Stimulated activated CD8-positive, alpha-beta memory T cell treated with anti-CD3 and anti-CD28 coated beads, Interleukin-15, amount 100 ng/mL, for 4 hours (primary cell): ENCODE data around the gene UBE2J2.
"Not testable (repeated sequence)": the region's sequence is repeated elsewhere in the genome, so short reads cannot be mapped to it uniquely, and the experiment has no call there.

Experiments
- DNase-seq, 2 donors: peaks; one replicate each; pipeline ENCODE4 v3.0.0-alpha.2; 2020; ENCODE audit warnings: low read depth in 2 of 2

Gene UBE2J2

GRCh38 chr1:1273512-1274298, at the start of gene UBE2J2:
Gene UBE2J2 (minus strand): TSS chr1:1273854. CDS start chr1:1267992, 5,862 bp downstream.
- DNase-seq, result peak; percentile 86 to 87

- DNase-seq, result no peak
Observed at GRCh38 chr1:1322952-1323351, 49.3 kb upstream of the UBE2J2 start.

GRCh38 chr1:1322418-1322817, 48.8 kb upstream of the UBE2J2 start:
- DNase-seq, result no peak

GRCh38 chr1:1321477-1321876, 47.8 kb upstream of the UBE2J2 start:
- DNase-seq, result no peak

- no peak for DNase-seq
Observed at GRCh38 chr1:1320666-1321448, 47.2 kb upstream of the UBE2J2 start.

GRCh38 chr1:1319646-1319941, 45.9 kb upstream of the UBE2J2 start:
- no peak for DNase-seq

GRCh38 chr1:1318777-1319645, 45.4 kb upstream of the UBE2J2 start:
- DNase-seq, result no peak

- DNase-seq, result no peak
Observed at GRCh38 chr1:1318131-1318652, 44.5 kb upstream of the UBE2J2 start.

GRCh38 chr1:1317420-1317819, 43.8 kb upstream of the UBE2J2 start:
- DNase-seq, result no peak

- not testable (repeated sequence) for DNase-seq
Observed at GRCh38 chr1:1316199-1316598, 42.5 kb upstream of the UBE2J2 start.

GRCh38 chr1:1315435-1315954, 41.8 kb upstream of the UBE2J2 start:
- DNase-seq, result no peak

GRCh38 chr1:1314678-1315335, 41.2 kb upstream of the UBE2J2 start:
- no peak for DNase-seq

GRCh38 chr1:1314237-1314586, 40.6 kb upstream of the UBE2J2 start:
- DNase-seq, result no peak

GRCh38 chr1:1313500-1314236, 40.0 kb upstream of the UBE2J2 start:
- DNase-seq, result no peak

GRCh38 chr1:1312450-1313314, 39.0 kb upstream of the UBE2J2 start:
- no peak for DNase-seq

- DNase-seq, result no peak
Observed at GRCh38 chr1:1311107-1312104, 37.8 kb upstream of the UBE2J2 start.

- no peak for DNase-seq
Observed at GRCh38 chr1:1310476-1311053, 36.9 kb upstream of the UBE2J2 start.

GRCh38 chr1:1310109-1310385, 36.4 kb upstream of the UBE2J2 start:
- DNase-seq, result no peak
